Stimulated activated CD8-positive, alpha-beta memory T cell treated with anti-CD3 and anti-CD28 coated beads, Interleukin-4, amount 100 ng/mL, for 1 hour (primary cell): ENCODE measurements around the gene ZNF77.
"Not testable (repeated sequence)": the region's sequence is repeated elsewhere in the genome, so short reads cannot be mapped to it uniquely, and the experiment has no call there.

Experiments used
- DNase-seq, 2 donors: peaks; one replicate each; pipeline ENCODE4 v3.0.0-alpha.2; 2020; ENCODE audit warnings: low read depth in 2 of 2, low spot score in 1 of 2

Gene ZNF77

GRCh38 chr19:2922987-2923386 lies 21.8 kb downstream of the ZNF77 start:
- no peak for DNase-seq

DNA sequence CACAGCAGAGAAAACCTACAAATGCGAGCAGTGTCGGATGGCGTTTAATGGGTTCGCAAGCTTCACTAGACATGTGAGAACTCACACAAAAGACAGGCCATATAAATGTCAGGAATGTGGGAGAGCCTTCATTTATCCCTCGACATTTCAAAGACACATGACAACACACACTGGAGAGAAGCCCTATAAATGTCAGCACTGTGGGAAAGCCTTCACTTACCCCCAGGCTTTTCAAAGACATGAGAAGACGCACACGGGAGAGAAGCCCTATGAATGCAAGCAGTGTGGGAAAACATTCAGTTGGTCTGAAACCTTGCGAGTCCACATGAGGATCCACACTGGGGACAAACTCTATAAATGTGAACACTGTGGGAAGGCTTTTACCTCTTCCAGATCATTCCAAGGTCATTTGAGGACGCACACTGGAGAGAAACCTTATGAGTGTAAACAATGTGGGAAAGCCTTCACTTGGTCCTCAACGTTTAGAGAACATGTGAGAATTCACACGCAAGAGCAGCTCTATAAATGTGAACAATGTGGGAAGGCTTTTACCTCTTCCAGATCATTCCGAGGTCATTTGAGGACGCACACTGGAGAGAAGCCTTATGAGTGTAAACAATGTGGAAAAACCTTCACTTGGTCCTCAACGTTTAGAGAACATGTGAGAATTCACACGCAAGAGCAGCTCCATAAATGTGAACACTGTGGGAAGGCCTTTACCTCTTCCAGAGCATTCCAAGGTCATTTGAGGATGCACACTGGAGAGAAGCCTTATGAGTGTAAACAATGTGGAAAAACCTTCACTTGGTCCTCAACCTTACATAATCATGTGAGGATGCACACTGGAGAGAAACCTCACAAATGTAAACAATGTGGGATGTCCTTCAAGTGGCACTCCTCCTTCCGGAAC lies 27.2 kb downstream of the ZNF77 start:
- no peak for DNase-seq

GRCh38 chr19:2912306-2912705 lies 32.5 kb downstream of the ZNF77 start:
- DNase-seq, result no peak

DNA sequence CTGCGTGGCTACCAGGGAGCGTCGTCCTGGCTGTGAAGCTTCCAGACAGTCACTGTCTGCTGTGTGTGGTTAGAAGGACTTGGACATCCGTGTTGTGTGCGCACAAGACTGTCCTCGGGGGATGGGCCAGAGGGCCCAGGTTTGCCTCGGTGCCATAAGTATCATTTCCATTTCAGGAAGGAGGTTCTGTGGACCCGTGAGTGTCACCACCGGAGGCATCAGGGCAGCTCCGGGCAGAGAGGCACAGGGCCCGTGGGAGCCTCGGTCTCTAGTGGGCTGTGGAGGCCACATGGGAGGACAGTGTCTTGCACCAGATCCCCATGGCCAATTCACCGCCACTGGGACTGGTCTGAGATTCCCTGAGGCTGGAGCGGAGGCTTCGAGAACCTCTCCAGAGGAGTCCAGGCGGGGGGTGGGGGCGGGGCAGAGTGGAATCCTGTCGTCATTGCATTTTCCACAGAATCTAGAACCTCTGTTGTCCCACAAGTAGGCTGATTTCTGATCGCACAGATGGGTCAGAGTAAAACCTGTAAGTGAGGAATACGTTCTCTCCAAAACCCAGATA lies 38.1 kb downstream of the ZNF77 start:
- DNase-seq, result no peak

- DNase-seq, result no peak
These were observed 38.8 kb downstream of the ZNF77 start for GRCh38 chr19:2905918-2906519.

DNA sequence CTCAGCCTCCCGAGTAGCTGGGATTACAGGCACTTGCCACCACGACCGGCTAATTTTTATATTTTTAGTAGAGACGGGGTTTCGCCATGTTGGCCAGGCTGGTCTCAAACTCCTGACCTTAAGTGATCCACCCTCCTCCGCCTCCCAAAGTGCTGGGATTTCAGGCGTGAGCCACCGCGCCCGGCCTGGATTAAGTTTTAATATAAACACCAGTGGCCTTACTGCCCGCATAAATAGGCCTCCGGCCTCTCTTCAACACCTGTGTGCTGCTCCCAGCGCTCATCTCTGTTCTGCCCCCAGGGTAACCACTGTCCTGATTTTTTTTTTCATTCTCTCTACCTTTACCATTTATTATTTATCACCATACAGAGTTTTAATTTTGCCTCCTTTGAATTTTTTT lies 41.4 kb downstream of the ZNF77 start:
- not testable (repeated sequence) for DNase-seq

- no peak for DNase-seq
These were observed 42.1 kb downstream of the ZNF77 start for GRCh38 chr19:2902590-2903218.

DNA sequence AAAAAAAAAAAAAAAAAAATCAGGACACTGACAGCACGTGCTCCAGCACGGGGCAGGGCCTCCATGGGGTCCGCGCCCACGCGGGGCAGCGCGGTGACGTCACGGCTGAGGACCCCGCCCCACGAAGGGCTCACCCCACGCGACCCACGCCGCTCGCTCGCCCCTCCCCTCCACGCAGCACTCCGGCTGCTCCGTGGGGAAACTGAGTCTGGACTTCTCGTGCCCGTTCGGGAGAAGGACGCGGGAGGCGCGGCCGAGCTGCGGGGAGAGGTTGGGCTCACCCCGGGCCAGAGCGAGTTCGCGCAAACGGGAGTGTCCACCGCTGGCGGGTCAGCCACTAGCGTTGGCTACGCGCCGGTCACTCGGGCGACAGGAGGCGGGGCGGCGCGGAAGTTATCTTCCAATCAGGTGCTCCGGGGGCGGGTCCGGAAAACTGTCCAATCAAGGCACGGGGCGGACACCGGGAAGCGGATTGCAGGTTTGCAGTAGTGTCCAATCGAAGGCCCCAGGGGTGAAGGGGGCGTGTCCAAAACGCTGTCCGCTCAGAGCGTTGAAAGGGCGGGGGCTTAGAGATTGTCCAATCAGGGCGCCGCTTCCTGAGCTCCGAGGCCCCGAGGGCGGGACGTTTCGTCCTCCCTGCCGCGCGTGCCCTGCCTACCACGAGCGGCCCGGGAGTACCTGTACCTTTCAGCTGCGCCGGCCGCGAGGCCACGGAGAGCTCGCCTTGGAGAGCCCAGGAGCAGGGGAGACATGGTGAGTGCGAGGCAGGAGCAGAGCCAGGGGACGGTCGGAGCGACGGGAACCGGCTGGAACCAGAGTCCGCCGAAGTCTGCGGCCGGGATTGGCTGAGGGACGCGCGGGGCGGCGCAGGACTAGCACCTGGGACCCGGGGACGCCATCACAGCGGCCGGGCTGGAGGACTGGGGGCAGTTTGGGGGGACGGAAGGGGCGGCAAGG lies 44.2 kb downstream of the ZNF77 start, which contains the start of gene ZNF57:
TSS of gene ZNF57 (plus strand) at position 633 of the 957 bp plus-strand sequence. CDS start at position 751, 118 bp downstream.
- peak; percentile 94 to 96 for DNase-seq

DNA sequence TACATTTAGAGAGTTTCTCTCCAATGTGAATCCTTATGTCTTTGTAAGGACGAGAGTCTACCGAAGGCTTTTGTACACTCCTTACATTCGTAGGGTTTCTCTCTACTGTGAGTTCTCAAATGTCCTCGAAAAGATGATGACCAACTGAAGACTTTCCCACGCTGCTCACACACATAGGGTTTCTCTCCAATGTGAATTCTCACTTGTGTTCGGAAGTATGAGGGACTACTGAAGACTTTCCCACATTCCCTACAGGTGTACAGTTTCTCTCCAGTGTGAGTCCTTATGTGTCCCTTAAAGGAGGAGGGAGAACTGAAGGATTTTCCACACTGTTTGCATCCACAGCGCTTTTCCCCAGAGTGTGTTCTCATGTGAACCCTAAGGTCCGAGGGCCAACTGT lies 48.1 kb downstream of the ZNF77 start:
- DNase-seq, result no peak

DNA sequence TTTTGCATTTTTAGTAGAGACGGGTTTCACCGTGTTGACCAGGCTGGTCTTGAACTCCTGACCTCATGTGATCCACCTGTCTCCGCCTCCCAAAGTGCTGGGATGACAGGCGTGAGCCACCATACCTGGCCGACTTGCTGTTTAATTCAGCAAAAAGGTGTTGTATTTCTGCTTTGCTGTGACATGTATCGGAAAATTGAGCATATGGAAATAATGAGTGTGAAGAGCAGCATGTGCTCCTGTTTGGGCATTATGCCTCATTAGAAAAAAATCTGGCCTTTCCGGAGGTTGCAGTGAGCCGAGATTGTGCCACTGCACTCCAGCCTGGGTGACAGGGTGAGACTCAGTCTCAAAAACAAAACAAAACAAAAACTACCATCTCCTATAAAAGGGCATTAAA lies 54.2 kb downstream of the ZNF77 start:
- DNase-seq, result not testable (repeated sequence)

DNA sequence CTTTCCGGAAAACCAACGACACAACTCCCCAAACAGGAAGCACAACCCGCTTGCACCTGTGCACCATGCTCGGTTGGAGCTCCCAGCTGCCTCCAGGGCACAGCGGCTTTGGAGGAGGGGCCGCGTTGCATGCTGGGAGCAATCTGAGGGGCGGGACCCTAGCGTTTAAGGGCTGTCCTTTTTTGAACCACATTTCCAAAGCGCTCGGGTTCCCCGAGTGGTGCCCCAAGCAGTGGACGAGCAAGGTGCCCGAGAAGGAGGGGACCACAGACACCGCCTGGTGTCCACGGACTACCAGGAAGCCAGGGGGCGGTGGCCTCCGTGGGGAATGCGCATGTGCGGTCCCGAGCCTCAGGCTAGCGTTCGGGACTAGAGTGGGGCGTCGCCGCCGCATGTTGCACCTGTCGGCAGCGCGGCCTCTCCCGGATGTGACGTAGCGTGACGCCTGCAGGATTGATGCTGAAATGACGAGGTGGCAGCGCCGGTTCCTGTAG lies 56.0 kb downstream of the ZNF77 start:
- DNase-seq, result peak in 1 of 2 donors; percentile 31

- no peak for DNase-seq
These were observed 57.3 kb downstream of the ZNF77 start for GRCh38 chr19:2887391-2887914.

DNA sequence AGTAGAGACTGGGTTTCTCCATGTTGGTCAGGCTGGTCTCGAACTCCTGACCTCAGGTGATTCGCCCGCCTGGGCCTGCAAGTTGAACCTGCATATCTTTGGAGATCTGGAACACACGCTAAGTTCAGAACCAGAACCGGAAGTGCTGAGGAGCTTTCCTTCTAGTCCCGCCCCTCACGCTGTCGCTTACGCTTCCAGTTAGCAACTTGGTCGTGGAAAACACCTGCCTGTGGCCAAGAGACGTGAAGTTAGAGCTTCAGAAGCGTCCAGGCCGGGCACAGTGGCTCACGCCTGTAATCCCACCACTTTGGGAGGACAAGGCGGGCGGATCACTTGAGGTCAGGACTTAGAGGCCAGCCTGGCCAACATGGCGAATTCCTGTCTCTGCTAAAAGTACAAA lies 59.0 kb downstream of the ZNF77 start:
- DNase-seq, result no peak

GRCh38 chr19:2883686-2884439 lies 60.9 kb downstream of the ZNF77 start:
- DNase-seq, result no peak
